A549 (cell line): ENCODE measurements around the gene IKZF4. TPM values are rescaled to one million over a fixed set of nuclear protein-coding genes. Genes with fewer than 3 reads are reported as not detected.
"Not testable (repeated sequence)": the region's sequence is repeated elsewhere in the genome, so short reads cannot be mapped to it uniquely, and the experiment has no call there.

Experiments
- ATAC-seq, 2 experiments: fragments of 200-7000 bp in 1 of 2; fragments of >200 bp in 1 of 2; cut with Nextera tagmentation in 1 of 2; cut with Tn5 transposase in 1 of 2; 3 replicates each; pipeline versions ENCODE4 v1.8.0 to v1.9.1; 2018 to 2020; ENCODE audit warnings: mild to moderate bottlenecking in 1 of 2, moderate library complexity in 1 of 2
- CTCF ChIA-PET: fragments of 300-600 bp; sonication (Branson Sonifier 250); formaldehyde crosslinking; extraction: SDS; loops from one replicate; lab custom pipeline; 2021; ENCODE audit warnings: antibody characterized with exemption, inconsistent platforms; lab: Yijun Ruan, JAX
- POLR2A ChIA-PET: fragments of 350-600 bp; formaldehyde crosslinking; extraction: SDS; loops from one replicate; lab custom pipeline; 2021; ENCODE audit warnings: antibody characterized with exemption, inconsistent platforms; lab: Yijun Ruan, JAX
- DNase-seq, 2 experiments: peaks; one replicate each; pipeline versions ENCODE4 v3.0.0 to v3.0.0-alpha.2; 2011 to 2016; ENCODE audit warnings: low read depth in 1 of 2, low spot score in 1 of 2
- FAIRE-seq: peaks from 2 replicates; lab custom pipeline; 2011; peaks lifted over from hg19 to GRCh38; lab: Jason Lieb, UNC
- H3K27ac ChIP-seq, 2 experiments: fragments of >200 bp; sonication (Bioruptor Twin); formaldehyde crosslinking; 3 replicates each; pipeline ENCODE4 v1.5.1; 2016 to 2017
- H3K4me1 ChIP-seq: fragments of >200 bp; sonication (Bioruptor Twin); formaldehyde crosslinking; 3 replicates; pipeline ENCODE4 v1.6.1; 2016
- H3K4me2 ChIP-seq: fragments of >200 bp; sonication (Bioruptor Twin); formaldehyde crosslinking; 3 replicates; pipeline ENCODE4 v1.6.1; 2016
- H3K4me3 ChIP-seq: fragments of >200 bp; sonication (Bioruptor Twin); formaldehyde crosslinking; 3 replicates; pipeline ENCODE4 v1.5.1; 2016
- H3K9me3 ChIP-seq: fragments of >200 bp; sonication (Bioruptor Twin); formaldehyde crosslinking; 3 replicates; pipeline ENCODE4 v1.6.1; 2016
- ATOH8 ChIP-seq: fragments of 250-450 bp; sonication (Bioruptor Pico); IDR thresholded peaks from 2 replicates; pipeline ENCODE4 v1.5.0; 2020; ENCODE audit warnings: low read depth, mild to moderate bottlenecking, moderate library complexity
- CBX8 ChIP-seq: fragments of 200-600 bp; sonication (generic); IDR thresholded peaks from 2 replicates; pipeline ENCODE4 v1.6.1; 2016
- CHD2 ChIP-seq: fragments of 150-350 bp; IDR thresholded peaks from 2 replicates; pipeline ENCODE4 v1.6.1; 2014; ENCODE audit warnings: low read length; ENCODE audit not compliant: partially characterized antibody
- CTCF ChIP-seq: fragments of >200 bp; sonication (Bioruptor Twin); formaldehyde crosslinking; IDR thresholded peaks from 3 replicates; pipeline ENCODE4 v1.5.1; 2016
- EHF ChIP-seq: fragments of 250-450 bp; sonication (Bioruptor Pico); IDR thresholded peaks from 2 replicates; pipeline ENCODE4 v1.5.0; 2020; ENCODE audit warnings: mild to moderate bottlenecking
- FOSB ChIP-seq: fragments of 250-450 bp; sonication (Bioruptor Pico); IDR thresholded peaks from 2 replicates; pipeline ENCODE4 v1.5.0; 2020; ENCODE audit warnings: mild to moderate bottlenecking, moderate library complexity
- HMGXB4 ChIP-seq: fragments of 250-450 bp; sonication (Bioruptor Pico); IDR thresholded peaks from 2 replicates; pipeline ENCODE4 v1.5.0; 2021; ENCODE audit warnings: mild to moderate bottlenecking, moderate library complexity, borderline replicate concordance
- HOXB13 ChIP-seq: fragments of 250-450 bp; sonication (Bioruptor Pico); IDR thresholded peaks from 2 replicates; pipeline ENCODE4 v1.5.0; 2020; ENCODE audit warnings: low read depth, mild to moderate bottlenecking, moderate library complexity
- JUN ChIP-seq, 2 experiments: fragments of >200 bp; sonication (Bioruptor Twin); formaldehyde crosslinking; IDR thresholded peaks; 2 replicates in 1 of 2; 3 replicates in 1 of 2; pipeline ENCODE4 v1.6.1; 2016 to 2017
- KDM5A ChIP-seq: fragments of 200-600 bp; sonication (generic); IDR thresholded peaks from 2 replicates; pipeline ENCODE4 v1.6.1; 2016; ENCODE audit warnings: antibody characterized with exemption, mild to moderate bottlenecking
- MAFK ChIP-seq: fragments of 450-650 bp; IDR thresholded peaks from 2 replicates; pipeline ENCODE4 v1.6.1; 2014; ENCODE audit not compliant: partially characterized antibody
- MAX ChIP-seq: IDR thresholded peaks from 2 replicates; pipeline ENCODE4 v1.6.1; 2012
- MAZ ChIP-seq: fragments of 150-350 bp; IDR thresholded peaks from 2 replicates; pipeline ENCODE4 v1.6.1; 2014; ENCODE audit warnings: antibody characterized with exemption, low read depth, low read length, borderline replicate concordance
- POLR2A ChIP-seq: IDR thresholded peaks from 2 replicates; pipeline ENCODE4 v1.6.1; 2012; ENCODE audit warnings: mild to moderate bottlenecking, low read length
- RARB ChIP-seq: fragments of 250-450 bp; sonication (Bioruptor Pico); IDR thresholded peaks from 2 replicates; pipeline ENCODE4 v1.8.0; 2021; ENCODE audit warnings: mild to moderate bottlenecking, moderate library complexity
- REST ChIP-seq: fragments of 200-600 bp; sonication (generic); IDR thresholded peaks from 2 replicates; pipeline ENCODE4 v1.6.1; 2016; ENCODE audit warnings: antibody characterized with exemption, mild to moderate bottlenecking, moderate library complexity
- TFCP2L1 ChIP-seq: fragments of 250-450 bp; sonication (Bioruptor Pico); IDR thresholded peaks from 2 replicates; pipeline ENCODE4 v1.5.0; 2021; ENCODE audit warnings: mild to moderate bottlenecking
- ZC3H11A ChIP-seq: fragments of 450-650 bp; IDR thresholded peaks from 2 replicates; pipeline ENCODE4 v1.6.1; 2014; ENCODE audit warnings: antibody characterized with exemption, mild to moderate bottlenecking
- ZNF302 ChIP-seq: fragments of 250-450 bp; sonication (Bioruptor Pico); IDR thresholded peaks from 2 replicates; pipeline ENCODE4 v1.9.0; 2021; ENCODE audit warnings: inconsistent platforms, mild to moderate bottlenecking, moderate library complexity
- ZSCAN20 ChIP-seq: fragments of 250-450 bp; sonication (Bioruptor Pico); IDR thresholded peaks from 2 replicates; pipeline ENCODE4 v1.8.0; 2022; ENCODE audit warnings: mild to moderate bottlenecking, moderate library complexity
- WGBS: methylation state at CpG from one replicate; pipeline ENCODE4 v1.1.6; 2017; ENCODE audit errors: missing lambda C conversion rate; 5-methylcytosine and 5-hydroxymethylcytosine counted together
- polyA plus RNA-seq, 4 experiments: library from polyadenylated mRNA; depleted of rRNA in 3 of 4; stranded (reverse); fragments of >200 nt; fragmentation: RNase III in 1 of 4; extraction: RNeasy Plus Mini Kit Qiagen cat#74134 plus additional on column Dnase treatment in 1 of 4; gene quantifications; 2 replicates in 3 of 4; 3 replicates in 1 of 4; pipeline ENCODE4 v1.2.3, GENCODE V29; 2011 to 2017
- TF ChIP-seq, protein P1 (sequence below): fragments of >200 bp; sonication (Bioruptor Twin); formaldehyde crosslinking; IDR thresholded peaks from 3 replicates; pipeline ENCODE4 v1.6.1; 2016
- TF ChIP-seq, protein P2 (sequence below): fragments of >200 bp; sonication (Bioruptor Twin); formaldehyde crosslinking; IDR thresholded peaks from 2 replicates; pipeline ENCODE4 v1.6.1; 2016
- TF ChIP-seq, protein P3 (sequence below): IDR thresholded peaks from 2 replicates; pipeline ENCODE4 v1.6.1; 2012

Gene IKZF4
- polyA plus RNA-seq, 2 of the 4 experiments (the other 2 are of a cell fraction) = 2.0 TPM

- peak; percentile 68; the same call in 1 of the 2 replicates for TF ChIP-seq TFCP2L1 (CRISPR knock-in tag)
- TF ChIP-seq CHD2 = peak; percentile 79
- TF ChIP-seq MAZ = no peak
- TF ChIP-seq HOXB13 (CRISPR knock-in tag) = no peak
- TF ChIP-seq MAFK = no peak
- no peak for TF ChIP-seq ATOH8
- TF ChIP-seq, protein P1, sequence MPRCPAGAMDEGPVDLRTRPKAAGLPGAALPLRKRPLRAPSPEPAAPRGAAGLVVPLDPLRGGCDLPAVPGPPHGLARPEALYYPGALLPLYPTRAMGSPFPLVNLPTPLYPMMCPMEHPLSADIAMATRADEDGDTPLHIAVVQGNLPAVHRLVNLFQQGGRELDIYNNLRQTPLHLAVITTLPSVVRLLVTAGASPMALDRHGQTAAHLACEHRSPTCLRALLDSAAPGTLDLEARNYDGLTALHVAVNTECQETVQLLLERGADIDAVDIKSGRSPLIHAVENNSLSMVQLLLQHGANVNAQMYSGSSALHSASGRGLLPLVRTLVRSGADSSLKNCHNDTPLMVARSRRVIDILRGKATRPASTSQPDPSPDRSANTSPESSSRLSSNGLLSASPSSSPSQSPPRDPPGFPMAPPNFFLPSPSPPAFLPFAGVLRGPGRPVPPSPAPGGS = peak; percentile 98
- TF ChIP-seq CTCF = peak; percentile 71
- TF ChIP-seq, protein P2, sequence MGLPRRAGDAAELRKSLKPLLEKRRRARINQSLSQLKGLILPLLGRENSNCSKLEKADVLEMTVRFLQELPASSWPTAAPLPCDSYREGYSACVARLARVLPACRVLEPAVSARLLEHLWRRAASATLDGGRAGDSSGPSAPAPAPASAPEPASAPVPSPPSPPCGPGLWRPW = no peak
- TF ChIP-seq HMGXB4 (CRISPR knock-in tag) = peak; percentile 99
- peak; percentile 96 for TF ChIP-seq MAX
- TF ChIP-seq KDM5A = peak; percentile 74
- no peak for TF ChIP-seq FOSB (CRISPR knock-in tag)
- TF ChIP-seq POLR2A = peak; percentile 99
- 0 out of 2 replicates have a peak, but pooled peaks have one; percentile 24 for TF ChIP-seq RARB (CRISPR knock-in tag)
- no peak; the same call in 1 of the 2 replicates for TF ChIP-seq EHF (CRISPR knock-in tag)
- TF ChIP-seq ZNF302 = no peak
- TF ChIP-seq, protein P3, sequence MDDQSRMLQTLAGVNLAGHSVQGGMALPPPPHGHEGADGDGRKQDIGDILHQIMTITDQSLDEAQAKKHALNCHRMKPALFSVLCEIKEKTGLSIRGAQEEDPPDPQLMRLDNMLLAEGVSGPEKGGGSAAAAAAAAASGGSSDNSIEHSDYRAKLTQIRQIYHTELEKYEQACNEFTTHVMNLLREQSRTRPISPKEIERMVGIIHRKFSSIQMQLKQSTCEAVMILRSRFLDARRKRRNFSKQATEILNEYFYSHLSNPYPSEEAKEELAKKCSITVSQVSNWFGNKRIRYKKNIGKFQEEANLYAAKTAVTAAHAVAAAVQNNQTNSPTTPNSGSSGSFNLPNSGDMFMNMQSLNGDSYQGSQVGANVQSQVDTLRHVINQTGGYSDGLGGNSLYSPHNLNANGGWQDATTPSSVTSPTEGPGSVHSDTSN = peak; percentile 97
- peak; percentile 36 for TF ChIP-seq REST
- no peak for TF ChIP-seq ZSCAN20 (CRISPR knock-in tag)
- peak; percentile 95 to 99 for TF ChIP-seq JUN (IDR thresholded peaks at IDR 0.05)
- TF ChIP-seq CBX8 = peak; percentile 65; the same call in 1 of the 2 replicates
- no peak for TF ChIP-seq ZC3H11A
Observed at GRCh38 chr12:56041552-56042429, 20.9 kb downstream of the IKZF4 start, which contains the start of gene RPS26 (continued).

- DNase-seq, FAIRE-seq, CTCF ChIA-PET, POLR2A ChIA-PET, H3K9me3 ChIP-seq: not testable (repeated sequence)
- ATAC-seq = peak in 1 of 2 experiments; percentile 0; a peak in 2 of 6 replicates
- peaks cover 16% of the 10 kb centered on the region for H3K4me1 ChIP-seq
- WGBS = 1% methylated on average over 20 of the region's 20 CpGs
- peak overlapping the region; percentile 82 for H3K4me2 ChIP-seq
- peak overlapping the region; percentile 74 for H3K4me3 ChIP-seq
- H3K27ac ChIP-seq = peak overlapping the region; percentile 90 to 99
Observed at GRCh38 chr12:56042430-56042813, 21.6 kb downstream of the IKZF4 start.
